ENCODE data around the gene B3GALT5. TPM values are rescaled to one million over a fixed set of nuclear protein-coding genes. Genes with fewer than 3 reads are reported as not detected.

B3GALT5 gene
- total and polyA plus RNA-seq, 2 of the 4 experiments (the other 2 are of a cell fraction): 0.05 to 0.18 TPM

DNA sequence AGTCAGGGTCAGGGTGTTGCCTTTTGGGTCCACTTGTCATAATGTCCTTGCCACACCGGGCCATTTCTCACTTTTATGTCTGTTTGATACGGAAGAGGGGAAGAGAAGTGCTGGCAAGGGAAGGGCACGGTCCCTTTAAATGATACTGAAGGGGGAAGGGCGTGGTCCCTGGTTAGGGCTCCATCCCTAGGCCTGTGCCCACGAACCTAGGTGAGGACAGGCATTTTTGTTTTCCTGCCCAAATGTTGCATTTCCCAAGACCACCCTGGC lies 25.2 kb downstream of the B3GALT5 start:
- in situ Hi-C loops (cut with MboI; ENCODE audit: low sequenced_read_pairs): no loop called here
- Histone ChIP-seq H3K27me3 (ENCODE audit: control insufficient read depth, insufficient read depth, low read length) (peaks cover 3% of the 10 kb centered on the region), H2AK9ac (replicated peaks; ENCODE audit: low read depth, low read length, poor library complexity) (no peak overlapping the region), H4K91ac (ENCODE audit: insufficient read depth, low read depth, low read length) (no peak overlapping the region), H3K9me3 (ENCODE audit: control insufficient read depth, insufficient read depth, low read length) (peaks cover 5% of the 10 kb centered on the region; the same call in 1 of the 2 replicates), H2AK5ac (ENCODE audit: low read depth, low read length) (no peak overlapping the region), H3K4me3 (ENCODE audit: insufficient read depth, low read depth, low read length) (no peak overlapping the region), H3K4me2 (ENCODE audit: low read depth, low read length) (no peak overlapping the region), H3K56ac (ENCODE audit: extremely low read depth, insufficient read depth, low read length) (no peak overlapping the region), H3K27ac (ENCODE audit: insufficient read depth, low read length) (no peak overlapping the region), H4K5ac (ENCODE audit: low read depth, low read length) (no peak overlapping the region), H3K4me1 (ENCODE audit: control insufficient read depth, insufficient read depth, low read length) (peaks cover 7% of the 10 kb centered on the region; the same call in 1 of the 2 replicates), H3K4ac (ENCODE audit: low read depth, low read length) (no peak overlapping the region), H3K14ac (replicated peaks; ENCODE audit: low read depth, low read length) (no peak overlapping the region), H3K9ac (ENCODE audit: low read depth, low read length) (no peak overlapping the region), H2AFZ (replicated peaks; ENCODE audit: low read length, poor library complexity) (no peak overlapping the region), H4K8ac (ENCODE audit: low read depth in 2 of 2, low read length in 2 of 2) (no peak overlapping the region), H3K79me1 (ENCODE audit: low read depth in 1 of 2, low read length in 2 of 2) (no peaks in the 10 kb centered on the region), H2BK120ac (ENCODE audit: low read depth, low read length) (no peak overlapping the region), H3K18ac (ENCODE audit: low read depth, low read length) (no peak overlapping the region), H3K23ac (ENCODE audit: low read depth, low read length) (no peak overlapping the region), H2BK5ac (ENCODE audit: low read depth, low read length, poor library complexity, severe bottlenecking) (no peak overlapping the region), H3K9me1 (ENCODE audit: insufficient read depth, low read length) (0 out of 2 replicates have a peak, but pooled peaks cover 3% of the 10 kb centered on the region), H2BK20ac (ENCODE audit: low read depth, low read length) (no peak overlapping the region), H3K36me3 (ENCODE audit: control insufficient read depth, insufficient read depth, low read length) (no peaks in the 10 kb centered on the region), H2BK15ac (ENCODE audit: low read depth, low read length) (no peak overlapping the region), H4K20me1 (ENCODE audit: insufficient read depth, low read length) (no peaks in the 10 kb centered on the region)
- TF ChIP-seq MAZ (IDR thresholded peaks at IDR 0.05; ENCODE audit: borderline replicate concordance, low read depth, low read length): no peak
- TF ChIP-seq RAD21 (IDR thresholded peaks at IDR 0.05; ENCODE audit: low read length): no peak
- no peak for TF ChIP-seq CEBPB (IDR thresholded peaks at IDR 0.05; ENCODE audit: low read depth, low read length)
- TF ChIP-seq, protein P1, sequence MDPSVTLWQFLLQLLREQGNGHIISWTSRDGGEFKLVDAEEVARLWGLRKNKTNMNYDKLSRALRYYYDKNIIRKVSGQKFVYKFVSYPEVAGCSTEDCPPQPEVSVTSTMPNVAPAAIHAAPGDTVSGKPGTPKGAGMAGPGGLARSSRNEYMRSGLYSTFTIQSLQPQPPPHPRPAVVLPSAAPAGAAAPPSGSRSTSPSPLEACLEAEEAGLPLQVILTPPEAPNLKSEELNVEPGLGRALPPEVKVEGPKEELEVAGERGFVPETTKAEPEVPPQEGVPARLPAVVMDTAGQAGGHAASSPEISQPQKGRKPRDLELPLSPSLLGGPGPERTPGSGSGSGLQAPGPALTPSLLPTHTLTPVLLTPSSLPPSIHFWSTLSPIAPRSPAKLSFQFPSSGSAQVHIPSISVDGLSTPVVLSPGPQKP (IDR thresholded peaks at IDR 0.05; ENCODE audit: borderline replicate concordance, low read depth, low read length): no peak
- TF ChIP-seq, protein P2, sequence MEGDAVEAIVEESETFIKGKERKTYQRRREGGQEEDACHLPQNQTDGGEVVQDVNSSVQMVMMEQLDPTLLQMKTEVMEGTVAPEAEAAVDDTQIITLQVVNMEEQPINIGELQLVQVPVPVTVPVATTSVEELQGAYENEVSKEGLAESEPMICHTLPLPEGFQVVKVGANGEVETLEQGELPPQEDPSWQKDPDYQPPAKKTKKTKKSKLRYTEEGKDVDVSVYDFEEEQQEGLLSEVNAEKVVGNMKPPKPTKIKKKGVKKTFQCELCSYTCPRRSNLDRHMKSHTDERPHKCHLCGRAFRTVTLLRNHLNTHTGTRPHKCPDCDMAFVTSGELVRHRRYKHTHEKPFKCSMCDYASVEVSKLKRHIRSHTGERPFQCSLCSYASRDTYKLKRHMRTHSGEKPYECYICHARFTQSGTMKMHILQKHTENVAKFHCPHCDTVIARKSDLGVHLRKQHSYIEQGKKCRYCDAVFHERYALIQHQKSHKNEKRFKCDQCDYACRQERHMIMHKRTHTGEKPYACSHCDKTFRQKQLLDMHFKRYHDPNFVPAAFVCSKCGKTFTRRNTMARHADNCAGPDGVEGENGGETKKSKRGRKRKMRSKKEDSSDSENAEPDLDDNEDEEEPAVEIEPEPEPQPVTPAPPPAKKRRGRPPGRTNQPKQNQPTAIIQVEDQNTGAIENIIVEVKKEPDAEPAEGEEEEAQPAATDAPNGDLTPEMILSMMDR (conservative IDR thresholded peaks at IDR 0.05; ENCODE audit: low read depth, low read length): no peak
- TF ChIP-seq RCOR1 (IDR thresholded peaks at IDR 0.05; ENCODE audit: insufficient replicate concordance, low read length): no peak
- no peak for TF ChIP-seq MAFK (IDR thresholded peaks at IDR 0.05; ENCODE audit: low read depth, low read length)
- no CpG with 5 or more reads among the region's 5 CpGs for WGBS, 2 experiments (ENCODE audit: extremely low coverage in 2 of 2, insufficient read length in 1 of 2)
- CTCF ChIA-PET: no interaction called here
- dilution Hi-C loops (cut with HindIII; ENCODE audit: low sequenced_read_pairs, unreplicated experiment): no loop called here
- intact Hi-C loops (cut with micrococcal nuclease): no loop called here
- POLR2A ChIA-PET (ENCODE audit: unreplicated experiment): no interaction called here
- ATAC-seq (ENCODE audit: low read depth) (no peak), DNase-seq (no peak)
- BruUV-seq (replicated peaks): no TSS peak
